GM23338 (cell line): ENCODE data around the gene PLAAT2.

ENCODE experiments used
- CREB1 ChIP-seq: fragments of 250-450 bp; sonication (Bioruptor Pico); IDR thresholded peaks from 2 replicates; pipeline ENCODE4 v1.5.0; 2020; ENCODE audit warnings: low read depth, mild to moderate bottlenecking, moderate library complexity
- EZH2 ChIP-seq: fragments of 200-600 bp; sonication (generic); IDR thresholded peaks from one replicate; pipeline ENCODE4 v1.8.0; 2017; ENCODE audit warnings: antibody characterized with exemption, mild to moderate bottlenecking, low read depth; ENCODE audit not compliant: unreplicated experiment
- EZH2phosphoT487 ChIP-seq: fragments of 200-600 bp; sonication (generic); IDR thresholded peaks from one replicate; pipeline ENCODE4 v1.8.1; 2018; ENCODE audit warnings: antibody characterized with exemption; ENCODE audit not compliant: unreplicated experiment
- JUNB ChIP-seq: IDR thresholded peaks from one replicate; pipeline ENCODE4 v1.6.1; 2016; ENCODE audit warnings: antibody characterized with exemption; ENCODE audit not compliant: unreplicated experiment
- POLR2AphosphoS5 ChIP-seq: IDR thresholded peaks from 2 replicates; pipeline ENCODE4 v1.6.1; 2016; ENCODE audit warnings: antibody characterized with exemption, low read depth
- TF ChIP-seq, protein P1 (sequence below), 2 experiments: fragments of 200-600 bp in 1 of 2; sonication (generic) in 1 of 2; conservative IDR thresholded peaks; 2 replicates each; pipeline versions ENCODE4 v1.5.1 to v1.6.1; 2016 to 2017; ENCODE audit warnings: antibody characterized with exemption in 2 of 2, low read depth in 2 of 2, mild to moderate bottlenecking in 2 of 2, moderate library complexity in 1 of 2
- TF ChIP-seq, protein P2 (sequence below): IDR thresholded peaks from one replicate; pipeline ENCODE4 v1.6.1; 2018; ENCODE audit warnings: antibody characterized with exemption; ENCODE audit not compliant: unreplicated experiment

DNA sequence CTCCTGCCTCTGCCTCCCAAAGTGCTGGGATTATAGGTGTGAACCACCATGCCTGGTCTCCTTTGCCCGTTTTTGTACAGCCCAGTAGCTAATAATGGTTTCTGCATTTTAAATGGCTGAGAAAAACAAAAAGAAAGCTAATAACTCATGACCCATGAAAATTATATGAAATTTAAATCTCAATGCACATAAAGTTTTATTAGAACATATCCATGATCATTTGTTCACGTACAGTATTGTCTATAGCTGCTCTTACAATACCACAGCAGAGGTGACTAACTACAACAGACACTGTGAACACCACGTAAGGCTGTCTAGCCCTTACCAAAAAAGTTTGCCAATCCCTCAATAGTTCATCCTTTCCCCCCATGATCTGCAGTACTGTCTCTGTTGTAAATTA, 6.4 kb upstream of the PLAAT2 start:
- TF ChIP-seq POLR2AphosphoS5 (no peak), EZH2phosphoT487 (no peak), CREB1 (CRISPR knock-in tag) (no peak), EZH2 (no peak), JUNB (no peak)
- TF ChIP-seq, protein P1, sequence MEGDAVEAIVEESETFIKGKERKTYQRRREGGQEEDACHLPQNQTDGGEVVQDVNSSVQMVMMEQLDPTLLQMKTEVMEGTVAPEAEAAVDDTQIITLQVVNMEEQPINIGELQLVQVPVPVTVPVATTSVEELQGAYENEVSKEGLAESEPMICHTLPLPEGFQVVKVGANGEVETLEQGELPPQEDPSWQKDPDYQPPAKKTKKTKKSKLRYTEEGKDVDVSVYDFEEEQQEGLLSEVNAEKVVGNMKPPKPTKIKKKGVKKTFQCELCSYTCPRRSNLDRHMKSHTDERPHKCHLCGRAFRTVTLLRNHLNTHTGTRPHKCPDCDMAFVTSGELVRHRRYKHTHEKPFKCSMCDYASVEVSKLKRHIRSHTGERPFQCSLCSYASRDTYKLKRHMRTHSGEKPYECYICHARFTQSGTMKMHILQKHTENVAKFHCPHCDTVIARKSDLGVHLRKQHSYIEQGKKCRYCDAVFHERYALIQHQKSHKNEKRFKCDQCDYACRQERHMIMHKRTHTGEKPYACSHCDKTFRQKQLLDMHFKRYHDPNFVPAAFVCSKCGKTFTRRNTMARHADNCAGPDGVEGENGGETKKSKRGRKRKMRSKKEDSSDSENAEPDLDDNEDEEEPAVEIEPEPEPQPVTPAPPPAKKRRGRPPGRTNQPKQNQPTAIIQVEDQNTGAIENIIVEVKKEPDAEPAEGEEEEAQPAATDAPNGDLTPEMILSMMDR (conservative IDR thresholded peaks at IDR 0.05; ENCODE audit: low read depth in 2 of 2): no peak
- TF ChIP-seq, protein P2, sequence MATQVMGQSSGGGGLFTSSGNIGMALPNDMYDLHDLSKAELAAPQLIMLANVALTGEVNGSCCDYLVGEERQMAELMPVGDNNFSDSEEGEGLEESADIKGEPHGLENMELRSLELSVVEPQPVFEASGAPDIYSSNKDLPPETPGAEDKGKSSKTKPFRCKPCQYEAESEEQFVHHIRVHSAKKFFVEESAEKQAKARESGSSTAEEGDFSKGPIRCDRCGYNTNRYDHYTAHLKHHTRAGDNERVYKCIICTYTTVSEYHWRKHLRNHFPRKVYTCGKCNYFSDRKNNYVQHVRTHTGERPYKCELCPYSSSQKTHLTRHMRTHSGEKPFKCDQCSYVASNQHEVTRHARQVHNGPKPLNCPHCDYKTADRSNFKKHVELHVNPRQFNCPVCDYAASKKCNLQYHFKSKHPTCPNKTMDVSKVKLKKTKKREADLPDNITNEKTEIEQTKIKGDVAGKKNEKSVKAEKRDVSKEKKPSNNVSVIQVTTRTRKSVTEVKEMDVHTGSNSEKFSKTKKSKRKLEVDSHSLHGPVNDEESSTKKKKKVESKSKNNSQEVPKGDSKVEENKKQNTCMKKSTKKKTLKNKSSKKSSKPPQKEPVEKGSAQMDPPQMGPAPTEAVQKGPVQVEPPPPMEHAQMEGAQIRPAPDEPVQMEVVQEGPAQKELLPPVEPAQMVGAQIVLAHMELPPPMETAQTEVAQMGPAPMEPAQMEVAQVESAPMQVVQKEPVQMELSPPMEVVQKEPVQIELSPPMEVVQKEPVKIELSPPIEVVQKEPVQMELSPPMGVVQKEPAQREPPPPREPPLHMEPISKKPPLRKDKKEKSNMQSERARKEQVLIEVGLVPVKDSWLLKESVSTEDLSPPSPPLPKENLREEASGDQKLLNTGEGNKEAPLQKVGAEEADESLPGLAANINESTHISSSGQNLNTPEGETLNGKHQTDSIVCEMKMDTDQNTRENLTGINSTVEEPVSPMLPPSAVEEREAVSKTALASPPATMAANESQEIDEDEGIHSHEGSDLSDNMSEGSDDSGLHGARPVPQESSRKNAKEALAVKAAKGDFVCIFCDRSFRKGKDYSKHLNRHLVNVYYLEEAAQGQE: no peak
